IMR-90 (cell line): Measurements from ENCODE around the gene ZNF425.

ENCODE experiments used
- CEBPB ChIP-seq: IDR thresholded peaks from 2 replicates; pipeline ENCODE4 v1.6.1; 2012; ENCODE audit warnings: low read depth, low read length, improper control_type of control experiment
- CTCF ChIP-seq: conservative IDR thresholded peaks from 2 replicates; pipeline ENCODE4 v1.5.1; 2012; ENCODE audit warnings: mild to moderate bottlenecking, low read depth, low read length, improper control_type of control experiment
- MAFK ChIP-seq: IDR thresholded peaks from 2 replicates; pipeline ENCODE4 v1.6.1; 2012; ENCODE audit warnings: low read depth, low read length, improper control_type of control experiment
- POLR2A ChIP-seq: IDR thresholded peaks from 2 replicates; pipeline ENCODE4 v1.6.1; 2012; ENCODE audit warnings: mild to moderate bottlenecking, low read depth, low read length
- RCOR1 ChIP-seq: IDR thresholded peaks from 2 replicates; pipeline ENCODE4 v1.6.1; 2012; ENCODE audit warnings: mild to moderate bottlenecking, low read length, improper control_type of control experiment; ENCODE audit not compliant: insufficient replicate concordance
- USF2 ChIP-seq: fragments of 150-350 bp; IDR thresholded peaks from 2 replicates; pipeline ENCODE4 v1.6.1; 2017; ENCODE audit warnings: mild to moderate bottlenecking, antibody characterized with exemption, low read length, low read depth

- TF ChIP-seq CEBPB (no peak), CTCF (no peak), POLR2A (no peak), USF2 (no peak), MAFK (no peak), RCOR1 (no peak)
Observed at GRCh38 chr7:149084407-149084806, 41.7 kb downstream of the ZNF425 start.
